PC-9 (cell line): ENCODE measurements around the gene MAPK1. TPM values are rescaled to one million over a fixed set of nuclear protein-coding genes. Genes with fewer than 3 reads are reported as not detected.
"Not testable (repeated sequence)": the region's sequence is repeated elsewhere in the genome, so short reads cannot be mapped to it uniquely, and the experiment has no call there.

Experiments used
- BruUV-seq: library from RNA; stranded (reverse); fragments of 400-500 nt; replicated peaks from 2 replicates; lab custom pipeline; 2021; lab: Mats Ljungman, UMichigan
- CTCF ChIA-PET: fragments of 300-600 bp; sonication (Branson Sonifier 250); formaldehyde crosslinking; loops from one replicate; lab custom pipeline; 2022; ENCODE audit warnings: antibody characterized with exemption; lab: Charles Lee
- POLR2A ChIA-PET: fragments of 300-600 bp; sonication (Branson Sonifier 250); formaldehyde crosslinking; loops from one replicate; lab custom pipeline; 2022; ENCODE audit warnings: antibody characterized with exemption; ENCODE audit not compliant: unreplicated experiment; lab: Charles Lee
- DNase-seq, 2 experiments: peaks; one replicate each; pipeline versions ENCODE4 v3.0.0 to v3.0.0-alpha.2; 2015 to 2022; ENCODE audit warnings: mixed read lengths in 1 of 2
- H2AFZ ChIP-seq: fragments of 200-600 bp; sonication (generic); 2 replicates; pipeline ENCODE4 v1.8.1; 2017; ENCODE audit warnings: antibody characterized with exemption
- H3F3A ChIP-seq: fragments of 200-600 bp; sonication (generic); 2 replicates; pipeline ENCODE4 v1.8.1; 2017; ENCODE audit warnings: antibody characterized with exemption, mild to moderate bottlenecking, low read depth; ENCODE audit not compliant: insufficient read depth
- H3K27ac ChIP-seq: fragments of 200-600 bp; sonication (generic); 2 replicates; pipeline ENCODE4 v1.6.1; 2016; ENCODE audit warnings: mixed run types
- H3K27me3 ChIP-seq: fragments of 200-600 bp; sonication (generic); 2 replicates; pipeline ENCODE4 v1.6.1; 2016; ENCODE audit warnings: low read depth, mixed run types; ENCODE audit not compliant: insufficient read depth
- H3K36me3 ChIP-seq: fragments of 200-600 bp; sonication (generic); 2 replicates; pipeline ENCODE4 v1.6.1; 2016; ENCODE audit warnings: low read depth, mixed run types
- H3K4me1 ChIP-seq: fragments of 200-600 bp; sonication (generic); replicated peaks from 2 replicates; pipeline ENCODE4 v1.6.1; 2016; ENCODE audit warnings: mixed run types; ENCODE audit not compliant: insufficient read depth
- H3K4me2 ChIP-seq: fragments of 200-600 bp; sonication (generic); 2 replicates; pipeline ENCODE4 v1.6.1; 2017; ENCODE audit warnings: mixed run types
- H3K4me3 ChIP-seq: fragments of 200-600 bp; sonication (generic); 2 replicates; pipeline ENCODE4 v1.6.1; 2016; ENCODE audit warnings: mixed run types
- H3K79me2 ChIP-seq: fragments of 200-600 bp; sonication (generic); 2 replicates; pipeline ENCODE4 v1.6.1; 2017; ENCODE audit warnings: low read depth, mixed run types
- H3K9me2 ChIP-seq: fragments of 200-600 bp; sonication (generic); 2 replicates; pipeline ENCODE4 v1.8.1; 2017; ENCODE audit warnings: mild to moderate bottlenecking; ENCODE audit not compliant: insufficient read depth
- H3K9me3 ChIP-seq: fragments of 200-600 bp; sonication (generic); 2 replicates; pipeline ENCODE4 v1.8.1; 2016; ENCODE audit warnings: low read depth; ENCODE audit not compliant: insufficient read depth
- H4K20me1 ChIP-seq: fragments of 200-600 bp; sonication (generic); 2 replicates; pipeline ENCODE4 v1.8.1; 2017; ENCODE audit not compliant: insufficient read depth
- EZH2 ChIP-seq: fragments of 200-600 bp; sonication (generic); IDR thresholded peaks from 2 replicates; pipeline ENCODE4 v1.8.0; 2017; ENCODE audit warnings: antibody characterized with exemption, low read depth
- intact Hi-C: fragments of 100-400 bp; cut with micrococcal nuclease; formaldehyde crosslinking; loops from one replicate; pipeline ENCODE4 v1.10.0; 2022; ENCODE audit not compliant: unreplicated experiment
- total RNA-seq: library from RNA; stranded (reverse); gene quantifications from 2 replicates; pipeline ENCODE4 v1.2.3, GENCODE V29; 2021
- TF ChIP-seq, protein P1 (sequence below): fragments of 200-600 bp; sonication (generic); conservative IDR thresholded peaks from 2 replicates; pipeline ENCODE4 v1.6.1; 2017; ENCODE audit warnings: mixed run types, antibody characterized with exemption, mild to moderate bottlenecking, moderate library complexity

The MAPK1 gene
- total RNA-seq, 1 experiment from 2014 or later = 82.8 TPM

DNA sequence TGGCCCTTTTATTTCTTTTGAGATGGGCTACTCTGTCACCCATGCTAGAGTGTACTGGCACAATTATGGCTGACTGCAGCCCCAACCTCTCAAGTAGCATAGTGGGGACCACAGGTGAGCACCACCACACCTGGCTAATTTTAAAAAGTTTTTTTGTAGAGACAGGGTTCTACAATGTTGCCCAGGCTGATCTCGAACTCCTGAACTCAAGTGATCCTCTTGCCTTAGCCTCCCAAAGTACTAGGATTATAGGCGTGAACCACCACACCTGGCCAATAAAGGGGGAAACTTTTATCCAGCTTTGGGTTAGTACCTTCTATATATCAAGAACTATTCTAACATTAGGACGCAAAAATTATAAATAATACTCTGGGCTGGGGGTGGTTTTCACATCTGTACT, 52.1 kb downstream of the MAPK1 start:
- DNase-seq = no peak
- no TSS peak for BruUV-seq
- intact Hi-C loops = loop anchor here (5.0 kb wide), 1 partner anchor 52 kb away; the partner anchor contains the start of gene MAPK1
- Histone ChIP-seq H3K27me3 (no peaks in the 10 kb centered on the region), H3K9me3 (no peaks in the 10 kb centered on the region), H4K20me1 (no peaks in the 10 kb centered on the region), H3K4me3 (no peak overlapping the region), H3K4me2 (no peak overlapping the region), H3K27ac (no peak overlapping the region), H2AFZ (no peak overlapping the region), H3F3A (peaks cover 4% of the 10 kb centered on the region; the same call in 1 of the 2 replicates), H3K36me3 (no peaks in the 10 kb centered on the region), H3K4me1 (peaks cover 14% of the 10 kb centered on the region), H3K9me2 (no peaks in the 10 kb centered on the region), H3K79me2 (peaks cover 8% of the 10 kb centered on the region; the same call in 1 of the 2 replicates)
- ChIA-PET POLR2A (no interaction called here), CTCF (no interaction called here)
- TF ChIP-seq, protein P1, sequence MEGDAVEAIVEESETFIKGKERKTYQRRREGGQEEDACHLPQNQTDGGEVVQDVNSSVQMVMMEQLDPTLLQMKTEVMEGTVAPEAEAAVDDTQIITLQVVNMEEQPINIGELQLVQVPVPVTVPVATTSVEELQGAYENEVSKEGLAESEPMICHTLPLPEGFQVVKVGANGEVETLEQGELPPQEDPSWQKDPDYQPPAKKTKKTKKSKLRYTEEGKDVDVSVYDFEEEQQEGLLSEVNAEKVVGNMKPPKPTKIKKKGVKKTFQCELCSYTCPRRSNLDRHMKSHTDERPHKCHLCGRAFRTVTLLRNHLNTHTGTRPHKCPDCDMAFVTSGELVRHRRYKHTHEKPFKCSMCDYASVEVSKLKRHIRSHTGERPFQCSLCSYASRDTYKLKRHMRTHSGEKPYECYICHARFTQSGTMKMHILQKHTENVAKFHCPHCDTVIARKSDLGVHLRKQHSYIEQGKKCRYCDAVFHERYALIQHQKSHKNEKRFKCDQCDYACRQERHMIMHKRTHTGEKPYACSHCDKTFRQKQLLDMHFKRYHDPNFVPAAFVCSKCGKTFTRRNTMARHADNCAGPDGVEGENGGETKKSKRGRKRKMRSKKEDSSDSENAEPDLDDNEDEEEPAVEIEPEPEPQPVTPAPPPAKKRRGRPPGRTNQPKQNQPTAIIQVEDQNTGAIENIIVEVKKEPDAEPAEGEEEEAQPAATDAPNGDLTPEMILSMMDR = no peak
- TF ChIP-seq EZH2 = no peak

DNA sequence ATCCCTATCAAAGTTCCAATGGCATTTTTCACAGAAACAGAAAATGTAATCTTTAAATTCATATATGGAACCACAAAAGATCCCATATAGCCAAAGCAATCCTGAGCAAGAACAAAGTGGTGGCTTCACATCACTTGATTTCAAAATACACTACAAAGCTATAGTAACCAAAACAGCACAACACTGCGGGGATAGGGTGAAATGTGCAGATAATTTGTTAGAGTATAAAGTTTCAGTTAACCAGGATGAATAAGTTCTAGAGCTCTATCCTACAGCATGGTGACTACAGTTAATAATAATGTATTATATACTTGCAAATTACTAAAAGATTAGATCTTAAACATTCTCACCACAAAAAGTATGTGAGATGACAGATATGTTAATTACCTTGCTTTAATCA, 55.5 kb downstream of the MAPK1 start:
- ChIA-PET CTCF (no interaction called here), POLR2A (no interaction called here)
- intact Hi-C loops = no loop called here
- Histone ChIP-seq H3F3A (peaks cover 3% of the 10 kb centered on the region; the same call in 1 of the 2 replicates), H3K27me3 (no peaks in the 10 kb centered on the region), H3K4me3 (no peak overlapping the region), H3K9me2 (no peaks in the 10 kb centered on the region), H3K27ac (no peak overlapping the region), H3K9me3 (no peaks in the 10 kb centered on the region), H3K36me3 (no peaks in the 10 kb centered on the region), H3K4me1 (peaks cover 10% of the 10 kb centered on the region), H3K4me2 (no peak overlapping the region), H2AFZ (no peak overlapping the region), H3K79me2 (peaks cover 13% of the 10 kb centered on the region; the same call in 1 of the 2 replicates), H4K20me1 (no peaks in the 10 kb centered on the region)
- no peak for DNase-seq
- TF ChIP-seq, protein P1 = no peak
- no peak for TF ChIP-seq EZH2
- no TSS peak for BruUV-seq

GRCh38 chr22:21807544-21808529, 59.6 kb downstream of the MAPK1 start:
- TF ChIP-seq, protein P1 = no peak
- TF ChIP-seq EZH2 = no peak
- ChIA-PET CTCF (no interaction called here), POLR2A (no interaction called here)
- intact Hi-C loops = no loop called here
- no peak overlapping the region for H3K4me3 ChIP-seq
- H3K27me3 ChIP-seq = no peaks in the 10 kb centered on the region
- no peaks in the 10 kb centered on the region for H3K9me3 ChIP-seq
- peaks cover 8% of the 10 kb centered on the region; the same call in 1 of the 2 replicates for H3K79me2 ChIP-seq
- H3F3A ChIP-seq = no peaks in the 10 kb centered on the region
- no peaks in the 10 kb centered on the region for H3K4me1 ChIP-seq
- no TSS peak for BruUV-seq
- no peak overlapping the region for H3K4me2 ChIP-seq
- H3K9me2 ChIP-seq = no peaks in the 10 kb centered on the region
- DNase-seq = no peak
- 0 out of 2 replicates have a peak, but pooled peaks cover 6% of the 10 kb centered on the region for H3K36me3 ChIP-seq
- H2AFZ ChIP-seq = no peak overlapping the region
- H3K27ac ChIP-seq = no peak overlapping the region
- H4K20me1 ChIP-seq = no peaks in the 10 kb centered on the region

GRCh38 chr22:21805325-21805724, 62.1 kb downstream of the MAPK1 start:
- H3F3A ChIP-seq, H4K20me1 ChIP-seq, H3K4me2 ChIP-seq, DNase-seq, H3K4me3 ChIP-seq, H3K36me3 ChIP-seq, intact Hi-C loops, POLR2A ChIA-PET, BruUV-seq, H2AFZ ChIP-seq, H3K27ac ChIP-seq, H3K4me1 ChIP-seq, H3K9me2 ChIP-seq, H3K27me3 ChIP-seq, H3K9me3 ChIP-seq, H3K79me2 ChIP-seq, CTCF ChIA-PET: not testable (repeated sequence)
